ENCODE data around the gene CARD8.
"Not testable (repeated sequence)": the region's sequence is repeated elsewhere in the genome, so short reads cannot be mapped to it uniquely, and the experiment has no call there.

The CARD8 gene

GRCh38 chr19:48244281-48244680, 11.4 kb downstream of the CARD8 start:
- H3K9ac ChIP-seq (ENCODE audit: low read length in 2 of 2) = no peak overlapping the region
- H3K4me1 ChIP-seq (ENCODE audit: control insufficient read depth, insufficient read depth, low read length) = no peaks in the 10 kb centered on the region
- H3K27me3 ChIP-seq (ENCODE audit: control insufficient read depth in 1 of 2, insufficient read depth in 2 of 2, low read length in 2 of 2) = no peaks in the 10 kb centered on the region
- H3K4me3 ChIP-seq (ENCODE audit: low read length in 2 of 2) = no peak overlapping the region
- H3K27ac ChIP-seq (ENCODE audit: low read length) = no peak overlapping the region
- peaks cover 5 to 12% of the 10 kb centered on the region in 2 donors for H3K36me3 ChIP-seq (ENCODE audit: control insufficient read depth in 2 of 2, insufficient read depth in 2 of 2, low read length in 2 of 2)
- no peaks in the 10 kb centered on the region for H3K9me3 ChIP-seq (ENCODE audit: control insufficient read depth in 2 of 2, low read length in 2 of 2)

GRCh38 chr19:48241771-48242170, 13.9 kb downstream of the CARD8 start:
- H3K4me3 ChIP-seq (ENCODE audit: low read length in 2 of 2); H3K9me3 ChIP-seq (ENCODE audit: control insufficient read depth in 2 of 2, low read length in 2 of 2); H3K27ac ChIP-seq (ENCODE audit: low read length); H3K27me3 ChIP-seq (ENCODE audit: control insufficient read depth in 1 of 2, insufficient read depth in 2 of 2, low read length in 2 of 2); H3K4me1 ChIP-seq (ENCODE audit: control insufficient read depth, insufficient read depth, low read length); H3K9ac ChIP-seq (ENCODE audit: low read length in 2 of 2): not testable (repeated sequence)
- H3K36me3 ChIP-seq (ENCODE audit: control insufficient read depth in 2 of 2, insufficient read depth in 2 of 2, low read length in 2 of 2) = peaks cover 9 to 12% of the 10 kb centered on the region in 2 donors

DNA sequence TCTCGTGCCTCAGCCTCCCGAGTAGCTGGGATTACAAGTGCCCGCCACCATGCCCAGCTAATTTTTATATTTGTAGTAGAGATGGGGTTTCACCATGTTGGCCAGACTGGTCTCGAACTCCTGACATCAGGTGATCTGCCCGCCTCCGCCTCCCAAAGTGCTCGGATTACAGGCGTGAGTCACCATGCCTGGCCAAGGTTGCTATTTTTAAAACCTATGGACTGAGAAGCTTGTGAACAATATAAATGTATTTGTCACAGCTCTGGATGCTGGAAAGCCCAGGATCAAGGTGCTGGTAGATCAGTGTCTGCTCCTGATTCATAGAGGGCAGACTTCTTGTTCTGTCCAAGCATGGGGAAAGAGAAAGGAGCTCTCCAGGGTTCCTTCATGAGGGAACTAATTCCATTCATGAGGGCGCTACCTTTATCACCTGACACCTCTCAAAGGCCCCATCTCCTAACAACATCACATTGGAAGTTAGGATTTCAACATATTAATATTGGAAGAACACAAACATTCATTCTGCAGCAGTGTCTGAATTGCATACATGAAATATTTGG, 16.1 kb downstream of the CARD8 start:
- Histone ChIP-seq H3K9me3 (ENCODE audit: control insufficient read depth in 2 of 2, low read length in 2 of 2) (no peaks in the 10 kb centered on the region), H3K27me3 (ENCODE audit: control insufficient read depth in 1 of 2, insufficient read depth in 2 of 2, low read length in 2 of 2) (no peaks in the 10 kb centered on the region), H3K27ac (ENCODE audit: low read length) (no peak overlapping the region), H3K36me3 (ENCODE audit: control insufficient read depth in 2 of 2, insufficient read depth in 2 of 2, low read length in 2 of 2) (peaks cover 5 to 9% of the 10 kb centered on the region in 2 donors), H3K9ac (ENCODE audit: low read length in 2 of 2) (no peak overlapping the region), H3K4me1 (ENCODE audit: control insufficient read depth, insufficient read depth, low read length) (no peaks in the 10 kb centered on the region), H3K4me3 (ENCODE audit: low read length in 2 of 2) (no peak overlapping the region)

DNA sequence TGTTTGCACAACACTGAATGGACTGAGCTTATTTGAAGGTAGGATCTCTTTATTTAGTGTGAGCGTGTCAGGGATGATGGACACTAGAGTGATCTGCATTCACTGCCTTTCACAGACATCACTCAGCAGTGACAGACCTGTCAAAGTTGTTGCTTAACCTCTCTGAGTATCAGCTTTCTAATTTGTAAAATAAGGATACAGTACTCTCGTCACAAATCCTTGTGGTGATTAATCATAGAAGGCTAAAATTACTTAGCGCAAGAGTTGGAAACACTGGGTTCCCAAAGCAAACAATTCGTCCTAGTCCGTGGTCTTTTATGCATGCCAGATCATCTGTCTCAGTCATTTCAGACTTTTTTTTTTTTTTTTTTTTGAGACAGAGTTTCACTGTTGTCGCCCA, 16.6 kb downstream of the CARD8 start:
- Histone ChIP-seq H3K9ac (ENCODE audit: low read length in 2 of 2) (no peak overlapping the region), H3K4me3 (ENCODE audit: low read length in 2 of 2) (no peak overlapping the region), H3K36me3 (ENCODE audit: control insufficient read depth in 2 of 2, insufficient read depth in 2 of 2, low read length in 2 of 2) (peaks cover 5 to 9% of the 10 kb centered on the region in 2 donors), H3K27ac (ENCODE audit: low read length) (no peak overlapping the region), H3K9me3 (ENCODE audit: control insufficient read depth in 2 of 2, low read length in 2 of 2) (no peaks in the 10 kb centered on the region), H3K4me1 (ENCODE audit: control insufficient read depth, insufficient read depth, low read length) (no peaks in the 10 kb centered on the region), H3K27me3 (ENCODE audit: control insufficient read depth in 1 of 2, insufficient read depth in 2 of 2, low read length in 2 of 2) (no peaks in the 10 kb centered on the region)

DNA sequence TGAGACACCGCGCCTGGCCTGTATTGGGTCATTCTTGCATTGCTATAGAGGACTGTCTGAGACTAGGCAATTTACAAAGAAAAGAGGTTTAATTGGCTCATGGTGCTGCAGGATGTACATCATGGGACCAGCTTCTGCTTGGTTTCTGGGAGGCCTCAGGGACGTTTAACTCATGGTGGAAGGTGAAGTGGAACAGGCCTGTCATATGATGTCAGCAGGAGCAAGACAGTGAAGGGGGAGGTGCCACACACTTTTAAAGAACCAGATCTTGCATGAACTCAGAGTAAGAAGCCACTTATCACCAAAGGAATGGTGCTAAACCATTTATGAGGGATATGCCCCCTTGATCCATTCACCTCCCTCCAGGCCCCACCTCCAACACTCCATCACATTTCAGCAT, 18.7 kb downstream of the CARD8 start:
- Histone ChIP-seq H3K4me1 (ENCODE audit: control insufficient read depth, insufficient read depth, low read length) (no peaks in the 10 kb centered on the region), H3K27ac (ENCODE audit: low read length) (no peak overlapping the region), H3K9ac (ENCODE audit: low read length in 2 of 2) (no peak overlapping the region), H3K36me3 (ENCODE audit: control insufficient read depth in 2 of 2, insufficient read depth in 2 of 2, low read length in 2 of 2) (peaks cover 12 to 21% of the 10 kb centered on the region in 2 donors), H3K4me3 (ENCODE audit: low read length in 2 of 2) (no peak overlapping the region), H3K27me3 (ENCODE audit: control insufficient read depth in 1 of 2, insufficient read depth in 2 of 2, low read length in 2 of 2) (no peaks in the 10 kb centered on the region), H3K9me3 (ENCODE audit: control insufficient read depth in 2 of 2, low read length in 2 of 2) (no peaks in the 10 kb centered on the region)

DNA sequence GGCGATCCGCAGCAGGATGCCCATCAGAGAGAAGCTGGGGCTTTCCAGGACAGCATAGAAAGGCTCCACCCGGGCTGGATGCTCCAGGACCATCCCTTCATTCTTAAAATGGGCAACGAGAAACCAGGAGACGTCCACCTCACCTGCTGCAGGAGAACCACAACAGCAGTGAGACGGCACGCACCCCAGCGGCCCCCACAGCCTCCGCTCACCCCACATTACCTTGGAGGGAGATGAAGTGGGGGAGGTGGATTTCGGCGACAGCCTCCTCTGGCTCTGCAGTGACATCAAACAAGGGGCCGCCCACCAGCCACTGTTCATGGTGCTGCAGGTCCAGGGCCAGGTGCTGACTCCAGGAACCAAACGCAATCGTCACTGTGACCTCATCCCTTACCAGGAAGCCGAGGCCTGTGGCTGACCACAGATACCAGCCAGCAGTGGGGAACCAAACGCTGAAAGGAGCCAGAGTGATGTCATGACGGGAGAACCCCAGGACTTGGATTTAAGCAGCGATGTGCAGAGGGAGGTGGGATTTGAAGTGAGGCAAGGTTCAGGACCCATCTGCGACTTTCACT, 25.1 kb downstream of the CARD8 start:
- no peaks in the 10 kb centered on the region for H3K9me3 ChIP-seq (ENCODE audit: control insufficient read depth in 2 of 2, low read length in 2 of 2)
- no peaks in the 10 kb centered on the region for H3K4me1 ChIP-seq (ENCODE audit: control insufficient read depth, insufficient read depth, low read length)
- H3K27ac ChIP-seq (ENCODE audit: low read length) = no peak overlapping the region
- no peak overlapping the region for H3K4me3 ChIP-seq (ENCODE audit: low read length in 2 of 2)
- H3K9ac ChIP-seq (ENCODE audit: low read length in 2 of 2) = no peak overlapping the region
- no peaks in the 10 kb centered on the region for H3K27me3 ChIP-seq (ENCODE audit: control insufficient read depth in 1 of 2, insufficient read depth in 2 of 2, low read length in 2 of 2)
- peaks cover 25 to 28% of the 10 kb centered on the region in 2 donors for H3K36me3 ChIP-seq (ENCODE audit: control insufficient read depth in 2 of 2, insufficient read depth in 2 of 2, low read length in 2 of 2)

GRCh38 chr19:48221628-48222027, 34.1 kb downstream of the CARD8 start:
- no peak overlapping the region for H3K27ac ChIP-seq (ENCODE audit: low read length)
- no peaks in the 10 kb centered on the region for H3K9me3 ChIP-seq (ENCODE audit: control insufficient read depth in 2 of 2, low read length in 2 of 2)
- no peaks in the 10 kb centered on the region for H3K4me1 ChIP-seq (ENCODE audit: control insufficient read depth, insufficient read depth, low read length)
- H3K27me3 ChIP-seq (ENCODE audit: control insufficient read depth in 1 of 2, insufficient read depth in 2 of 2, low read length in 2 of 2) = no peaks in the 10 kb centered on the region
- no peak overlapping the region for H3K4me3 ChIP-seq (ENCODE audit: low read length in 2 of 2)
- no peak overlapping the region for H3K9ac ChIP-seq (ENCODE audit: low read length in 2 of 2)
- no peaks in the 10 kb centered on the region for H3K36me3 ChIP-seq (ENCODE audit: control insufficient read depth in 2 of 2, insufficient read depth in 2 of 2, low read length in 2 of 2)

GRCh38 chr19:48220784-48221183, 34.9 kb downstream of the CARD8 start:
- not testable (repeated sequence) for H3K4me1 ChIP-seq (ENCODE audit: control insufficient read depth, insufficient read depth, low read length); H3K27ac ChIP-seq (ENCODE audit: low read length); H3K27me3 ChIP-seq (ENCODE audit: control insufficient read depth in 1 of 2, insufficient read depth in 2 of 2, low read length in 2 of 2); H3K4me3 ChIP-seq (ENCODE audit: low read length in 2 of 2); H3K9me3 ChIP-seq (ENCODE audit: control insufficient read depth in 2 of 2, low read length in 2 of 2); H3K9ac ChIP-seq (ENCODE audit: low read length in 2 of 2); H3K36me3 ChIP-seq (ENCODE audit: control insufficient read depth in 2 of 2, insufficient read depth in 2 of 2, low read length in 2 of 2)

DNA sequence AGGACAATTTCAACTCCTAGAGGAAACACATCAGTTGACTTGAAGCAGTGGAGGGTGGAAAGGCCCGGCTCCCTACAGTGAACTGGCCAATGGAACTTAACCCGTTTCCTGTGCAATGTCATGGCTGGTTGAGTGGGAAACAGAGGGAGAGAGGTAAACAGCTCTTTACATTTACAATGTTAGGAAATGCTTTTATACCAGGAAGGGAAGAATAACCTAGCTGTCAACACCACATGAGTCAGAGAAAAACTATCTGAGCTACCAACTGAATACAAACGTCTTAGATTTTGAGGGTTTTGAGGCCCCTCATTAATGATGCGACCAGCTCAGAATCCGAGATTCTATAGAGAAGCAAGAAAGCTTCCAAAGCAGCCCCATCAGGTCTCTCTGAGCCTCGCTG, 36.7 kb downstream of the CARD8 start:
- H3K36me3 ChIP-seq (ENCODE audit: control insufficient read depth in 2 of 2, insufficient read depth in 2 of 2, low read length in 2 of 2) = peaks cover 3 to 5% of the 10 kb centered on the region in 2 donors
- H3K4me1 ChIP-seq (ENCODE audit: control insufficient read depth, insufficient read depth, low read length) = no peaks in the 10 kb centered on the region
- H3K27ac ChIP-seq (ENCODE audit: low read length) = no peak overlapping the region
- H3K9ac ChIP-seq (ENCODE audit: low read length in 2 of 2) = no peak overlapping the region
- H3K27me3 ChIP-seq (ENCODE audit: control insufficient read depth in 1 of 2, insufficient read depth in 2 of 2, low read length in 2 of 2) = no peaks in the 10 kb centered on the region
- H3K4me3 ChIP-seq (ENCODE audit: low read length in 2 of 2) = no peak overlapping the region
- no peaks in the 10 kb centered on the region for H3K9me3 ChIP-seq (ENCODE audit: control insufficient read depth in 2 of 2, low read length in 2 of 2)

GRCh38 chr19:48216933-48217332, 38.8 kb downstream of the CARD8 start:
- peaks cover 6 to 7% of the 10 kb centered on the region in 2 donors for H3K36me3 ChIP-seq (ENCODE audit: control insufficient read depth in 2 of 2, insufficient read depth in 2 of 2, low read length in 2 of 2)

GRCh38 chr19:48213959-48214358, 41.8 kb downstream of the CARD8 start:
- Histone ChIP-seq H3K4me1 (ENCODE audit: control insufficient read depth, insufficient read depth, low read length) (no peaks in the 10 kb centered on the region), H3K9me3 (ENCODE audit: control insufficient read depth in 2 of 2, low read length in 2 of 2) (no peaks in the 10 kb centered on the region), H3K9ac (ENCODE audit: low read length in 2 of 2) (no peak overlapping the region), H3K27ac (ENCODE audit: low read length) (no peak overlapping the region), H3K27me3 (ENCODE audit: control insufficient read depth in 1 of 2, insufficient read depth in 2 of 2, low read length in 2 of 2) (no peaks in the 10 kb centered on the region), H3K36me3 (ENCODE audit: control insufficient read depth in 2 of 2, insufficient read depth in 2 of 2, low read length in 2 of 2) (peaks cover 12 to 13% of the 10 kb centered on the region in 2 donors), H3K4me3 (ENCODE audit: low read length in 2 of 2) (no peak overlapping the region)

More at GRCh38 chr19:48216933-48217332, 38.8 kb downstream of the CARD8 start:
- Histone ChIP-seq H3K27me3 (ENCODE audit: control insufficient read depth in 1 of 2, insufficient read depth in 2 of 2, low read length in 2 of 2) (no peaks in the 10 kb centered on the region), H3K9me3 (ENCODE audit: control insufficient read depth in 2 of 2, low read length in 2 of 2) (no peaks in the 10 kb centered on the region), H3K27ac (ENCODE audit: low read length) (no peak overlapping the region), H3K4me3 (ENCODE audit: low read length in 2 of 2) (no peak overlapping the region), H3K9ac (ENCODE audit: low read length in 2 of 2) (no peak overlapping the region), H3K4me1 (ENCODE audit: control insufficient read depth, insufficient read depth, low read length) (no peaks in the 10 kb centered on the region)

Data from stomach smooth muscle (tissue), 2 donors.